Panc1 (cell line): Measurements from ENCODE around the gene ORC5.

Experiments used
- POLR2AphosphoS5 ChIP-seq: IDR thresholded peaks from 2 replicates; pipeline ENCODE4 v1.6.1; 2012; ENCODE audit warnings: mild to moderate bottlenecking, low read depth, low read length, moderate library complexity
- SIN3A ChIP-seq: IDR thresholded peaks from 2 replicates; pipeline ENCODE4 v1.6.1; 2012; ENCODE audit warnings: low read depth, mild to moderate bottlenecking, low read length, moderate library complexity, borderline replicate concordance; ENCODE audit not compliant: insufficient read depth
- TCF7L2 ChIP-seq: IDR thresholded peaks from 2 replicates; pipeline ENCODE4 v1.6.1; 2011; ENCODE audit warnings: mild to moderate bottlenecking, low read depth, low read length, inconsistent platforms
- TF ChIP-seq, protein P1 (sequence below): fragments of 450-650 bp; IDR thresholded peaks from 2 replicates; pipeline ENCODE4 v1.5.1; 2017; ENCODE audit warnings: mild to moderate bottlenecking
- TF ChIP-seq, protein P2 (sequence below), 2 experiments: IDR thresholded peaks; 2 replicates each; pipeline ENCODE4 v1.6.1; 2011 to 2012; ENCODE audit warnings: low read depth in 2 of 2, control low read depth in 1 of 2, low read length in 1 of 2, mild to moderate bottlenecking in 1 of 2, moderate library complexity in 1 of 2; ENCODE audit not compliant: insufficient read depth in 1 of 2

DNA sequence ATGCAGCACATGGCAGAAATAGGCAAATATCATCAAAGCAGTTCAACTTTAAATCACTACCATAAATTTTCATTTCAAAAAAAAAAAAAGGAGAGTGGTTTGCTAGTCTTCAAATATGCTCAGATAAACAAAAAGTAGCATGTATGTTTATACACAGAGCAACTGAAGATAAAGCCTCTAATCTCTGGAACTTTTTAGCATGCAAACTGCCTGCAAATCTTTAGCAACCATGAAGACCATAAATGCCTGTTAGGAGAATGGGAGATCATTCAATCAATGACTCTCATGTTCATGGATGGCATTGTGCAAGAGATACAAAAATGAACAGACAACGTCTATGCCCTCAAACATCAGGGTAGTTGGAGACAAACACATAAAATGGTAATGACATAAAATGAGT lies 57.3 kb downstream of the ORC5 start:
- TF ChIP-seq, protein P1, sequence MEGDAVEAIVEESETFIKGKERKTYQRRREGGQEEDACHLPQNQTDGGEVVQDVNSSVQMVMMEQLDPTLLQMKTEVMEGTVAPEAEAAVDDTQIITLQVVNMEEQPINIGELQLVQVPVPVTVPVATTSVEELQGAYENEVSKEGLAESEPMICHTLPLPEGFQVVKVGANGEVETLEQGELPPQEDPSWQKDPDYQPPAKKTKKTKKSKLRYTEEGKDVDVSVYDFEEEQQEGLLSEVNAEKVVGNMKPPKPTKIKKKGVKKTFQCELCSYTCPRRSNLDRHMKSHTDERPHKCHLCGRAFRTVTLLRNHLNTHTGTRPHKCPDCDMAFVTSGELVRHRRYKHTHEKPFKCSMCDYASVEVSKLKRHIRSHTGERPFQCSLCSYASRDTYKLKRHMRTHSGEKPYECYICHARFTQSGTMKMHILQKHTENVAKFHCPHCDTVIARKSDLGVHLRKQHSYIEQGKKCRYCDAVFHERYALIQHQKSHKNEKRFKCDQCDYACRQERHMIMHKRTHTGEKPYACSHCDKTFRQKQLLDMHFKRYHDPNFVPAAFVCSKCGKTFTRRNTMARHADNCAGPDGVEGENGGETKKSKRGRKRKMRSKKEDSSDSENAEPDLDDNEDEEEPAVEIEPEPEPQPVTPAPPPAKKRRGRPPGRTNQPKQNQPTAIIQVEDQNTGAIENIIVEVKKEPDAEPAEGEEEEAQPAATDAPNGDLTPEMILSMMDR: no peak
- TF ChIP-seq SIN3A (no peak), TCF7L2 (no peak), POLR2AphosphoS5 (no peak)
- TF ChIP-seq, protein P2, sequence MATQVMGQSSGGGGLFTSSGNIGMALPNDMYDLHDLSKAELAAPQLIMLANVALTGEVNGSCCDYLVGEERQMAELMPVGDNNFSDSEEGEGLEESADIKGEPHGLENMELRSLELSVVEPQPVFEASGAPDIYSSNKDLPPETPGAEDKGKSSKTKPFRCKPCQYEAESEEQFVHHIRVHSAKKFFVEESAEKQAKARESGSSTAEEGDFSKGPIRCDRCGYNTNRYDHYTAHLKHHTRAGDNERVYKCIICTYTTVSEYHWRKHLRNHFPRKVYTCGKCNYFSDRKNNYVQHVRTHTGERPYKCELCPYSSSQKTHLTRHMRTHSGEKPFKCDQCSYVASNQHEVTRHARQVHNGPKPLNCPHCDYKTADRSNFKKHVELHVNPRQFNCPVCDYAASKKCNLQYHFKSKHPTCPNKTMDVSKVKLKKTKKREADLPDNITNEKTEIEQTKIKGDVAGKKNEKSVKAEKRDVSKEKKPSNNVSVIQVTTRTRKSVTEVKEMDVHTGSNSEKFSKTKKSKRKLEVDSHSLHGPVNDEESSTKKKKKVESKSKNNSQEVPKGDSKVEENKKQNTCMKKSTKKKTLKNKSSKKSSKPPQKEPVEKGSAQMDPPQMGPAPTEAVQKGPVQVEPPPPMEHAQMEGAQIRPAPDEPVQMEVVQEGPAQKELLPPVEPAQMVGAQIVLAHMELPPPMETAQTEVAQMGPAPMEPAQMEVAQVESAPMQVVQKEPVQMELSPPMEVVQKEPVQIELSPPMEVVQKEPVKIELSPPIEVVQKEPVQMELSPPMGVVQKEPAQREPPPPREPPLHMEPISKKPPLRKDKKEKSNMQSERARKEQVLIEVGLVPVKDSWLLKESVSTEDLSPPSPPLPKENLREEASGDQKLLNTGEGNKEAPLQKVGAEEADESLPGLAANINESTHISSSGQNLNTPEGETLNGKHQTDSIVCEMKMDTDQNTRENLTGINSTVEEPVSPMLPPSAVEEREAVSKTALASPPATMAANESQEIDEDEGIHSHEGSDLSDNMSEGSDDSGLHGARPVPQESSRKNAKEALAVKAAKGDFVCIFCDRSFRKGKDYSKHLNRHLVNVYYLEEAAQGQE (IDR thresholded peaks at IDR 0.05; ENCODE audit: insufficient read depth in 1 of 2, low read depth in 2 of 2, low read length in 1 of 2): no peak
